GM12865 (cell line): Measurements from ENCODE around the gene CIB1.
A peak's percentile ranks its signal among the peaks of the same experiment; 100 is the strongest.
"Not testable (repeated sequence)": the region's sequence is repeated elsewhere in the genome, so short reads cannot be mapped to it uniquely, and the experiment has no call there.

Experiments
- DNase-seq: peaks from one replicate; pipeline ENCODE4 v3.0.0; 2010; ENCODE audit warnings: low read depth
- H3K4me3 ChIP-seq: 2 replicates; pipeline ENCODE4 v1.5.1; 2011; ENCODE audit warnings: mild to moderate bottlenecking, low read depth, low read length, control low read depth
- CTCF ChIP-seq: IDR thresholded peaks from 2 replicates; pipeline ENCODE4 v1.5.1; 2011; ENCODE audit warnings: low read length, control low read depth, low read depth, inconsistent platforms; ENCODE audit not compliant: insufficient read depth; ENCODE audit errors: missing control alignments

CIB1 gene

GRCh38 chr15:90266061-90266431 lies 32.3 kb upstream of the CIB1 start:
- TF ChIP-seq CTCF, result no peak
- peak; percentile 45 for DNase-seq
- peak overlapping the region; percentile 80 for H3K4me3 ChIP-seq

- TF ChIP-seq CTCF, result no peak
- peak within 1 kb of the TSS; percentile 80 for H3K4me3 ChIP-seq
- DNase-seq, result peak; percentile 94
These were observed 31.7 kb upstream of the CIB1 start, which contains the start of gene NGRN for GRCh38 chr15:90265271-90266060. NGRN (plus strand) TSS chr15:90265672; CDS start chr15:90265713, 41 bp downstream.

- peak; percentile 30 for DNase-seq
- peak overlapping the region; percentile 80 for H3K4me3 ChIP-seq
- no peak for TF ChIP-seq CTCF
These were observed 30.9 kb upstream of the CIB1 start for GRCh38 chr15:90264671-90265070.

- DNase-seq, result no peak
- no peak overlapping the region for H3K4me3 ChIP-seq
- TF ChIP-seq CTCF, result no peak
These were observed 28.7 kb upstream of the CIB1 start for GRCh38 chr15:90262426-90262825.

GRCh38 chr15:90261811-90262210 lies 28.1 kb upstream of the CIB1 start:
- no peak for TF ChIP-seq CTCF
- no peak for DNase-seq

GRCh38 chr15:90260731-90261130 lies 27.0 kb upstream of the CIB1 start:
- DNase-seq, H3K4me3 ChIP-seq: not testable (repeated sequence)

More at GRCh38 chr15:90261811-90262210, 28.1 kb upstream of the CIB1 start:
- no peak overlapping the region for H3K4me3 ChIP-seq

GRCh38 chr15:90259524-90259923 lies 25.8 kb upstream of the CIB1 start:
- no peak overlapping the region; the same call in 1 of the 2 replicates for H3K4me3 ChIP-seq
- no peak for TF ChIP-seq CTCF
- peak; percentile 84 for DNase-seq
